ENCODE measurements around the gene JMJD1C.

GRCh38 chr10:63487990-63488389, 22.2 kb upstream of the JMJD1C start:
- no peak for TF ChIP-seq POLR2A (IDR thresholded peaks at IDR 0.05; ENCODE audit: low read depth, low read length)
- TF ChIP-seq TAF1 (IDR thresholded peaks at IDR 0.05; ENCODE audit: borderline replicate concordance, low read depth, low read length): no peak
- no peak for TF ChIP-seq POLR2AphosphoS5 (IDR thresholded peaks at IDR 0.05; ENCODE audit: low read depth, low read length)
